MCF 10A (cell line): Measurements from ENCODE around the gene PTPRU. TPM values are rescaled to one million over a fixed set of nuclear protein-coding genes. Genes with fewer than 3 reads are reported as not detected.
"Not testable (repeated sequence)": the region's sequence is repeated elsewhere in the genome, so short reads cannot be mapped to it uniquely, and the experiment has no call there.

Experiments
- BruUV-seq: library from RNA; stranded (reverse); fragments of 400-500 nt; replicated peaks from 2 replicates; lab custom pipeline; 2021; lab: Mats Ljungman, UMichigan
- CTCF ChIA-PET: fragments of 300-600 bp; sonication (Branson Sonifier 250); formaldehyde crosslinking; extraction: SDS; loops from one replicate; lab custom pipeline; 2021; ENCODE audit warnings: antibody characterized with exemption, inconsistent platforms; lab: Yijun Ruan, JAX
- POLR2A ChIA-PET: fragments of 300-600, 350-650 bp; sonication (Branson Sonifier 250); formaldehyde crosslinking; extraction: SDS; loops from one replicate; lab custom pipeline; 2020; ENCODE audit warnings: antibody characterized with exemption, inconsistent platforms; lab: Yijun Ruan, JAX
- DNase-seq: peaks from one replicate; pipeline ENCODE4 v3.0.0-alpha.2; 2018; ENCODE audit not compliant: unreplicated experiment
- H3K27ac Mint-ChIP-seq: one replicate; pipeline ENCODE4 v1.8.0; 2022; ENCODE audit warnings: mild to moderate bottlenecking, low read depth, mixed read lengths; ENCODE audit not compliant: unreplicated experiment
- H3K27me3 Mint-ChIP-seq: one replicate; pipeline ENCODE4 v1.8.0; 2022; ENCODE audit warnings: mixed read lengths; ENCODE audit not compliant: insufficient read depth, unreplicated experiment
- H3K36me3 Mint-ChIP-seq: one replicate; pipeline ENCODE4 v1.8.0; 2022; ENCODE audit warnings: mild to moderate bottlenecking, moderate library complexity, mixed read lengths; ENCODE audit not compliant: insufficient read depth, unreplicated experiment
- H3K4me1 Mint-ChIP-seq: one replicate; pipeline ENCODE4 v1.8.0; 2022; ENCODE audit warnings: mixed read lengths; ENCODE audit not compliant: insufficient read depth, unreplicated experiment
- H3K4me3 Mint-ChIP-seq: one replicate; pipeline ENCODE4 v1.8.0; 2022; ENCODE audit warnings: mild to moderate bottlenecking, moderate library complexity, mixed read lengths; ENCODE audit not compliant: unreplicated experiment
- H3K9me3 Mint-ChIP-seq: one replicate; pipeline ENCODE4 v1.8.0; 2022; ENCODE audit warnings: mixed read lengths; ENCODE audit not compliant: unreplicated experiment
- intact Hi-C: fragments of 100-400 bp; cut with micrococcal nuclease; formaldehyde crosslinking; loops from 2 replicates; pipeline ENCODE4 v1.14.1; 2022
- total RNA-seq: library from RNA; stranded (reverse); gene quantifications from 2 replicates; pipeline ENCODE4 v1.2.3, GENCODE V29; 2022
- TF ChIP-seq, protein P1 (sequence below): fragments of 200-600 bp; IDR thresholded peaks from one replicate; pipeline ENCODE4 v1.8.0; 2022; ENCODE audit warnings: antibody characterized with exemption, mild to moderate bottlenecking; ENCODE audit not compliant: unreplicated experiment

The PTPRU gene
- total RNA-seq, 1 experiment from 2014 or later, result 24.1 TPM

- BruUV-seq, result no TSS peak
These were observed 76.4 kb downstream of the PTPRU start for GRCh38 chr1:29312469-29313461.

GRCh38 chr1:29314685-29315084 is 78.4 kb downstream of the PTPRU start:
- ChIA-PET CTCF (interaction anchor here (0.9 kb wide), 1 partner anchor 27 kb away, joined by 3 read pairs; no protein-coding TSS in a partner anchor), POLR2A (interaction anchor here (1.6 kb wide), 1 partner anchor 76 kb away, joined by 4 read pairs; no protein-coding TSS in a partner anchor)
- BruUV-seq, H3K4me3 Mint-ChIP-seq, H3K4me1 Mint-ChIP-seq, DNase-seq, H3K27me3 Mint-ChIP-seq, intact Hi-C loops, H3K9me3 Mint-ChIP-seq, H3K27ac Mint-ChIP-seq: not testable (repeated sequence)
- H3K36me3 Mint-ChIP-seq, result peaks cover 32% of the 10 kb centered on the region

More at GRCh38 chr1:29312469-29313461, 76.4 kb downstream of the PTPRU start:
- Mint-ChIP-seq H3K36me3 (peaks cover 23% of the 10 kb centered on the region), H3K4me1 (no peaks in the 10 kb centered on the region), H3K27me3 (no peaks in the 10 kb centered on the region), H3K9me3 (no peaks in the 10 kb centered on the region), H3K27ac (no peak overlapping the region), H3K4me3 (no peak overlapping the region)
- CTCF ChIA-PET, result interaction anchor here (0.8 kb wide), 1 partner anchor 392 kb away, joined by 3 read pairs; no protein-coding TSS in a partner anchor
- POLR2A ChIA-PET, result interaction anchor here (1.6 kb wide), 1 partner anchor 74 kb away, joined by 4 read pairs; no protein-coding TSS in a partner anchor
- intact Hi-C loops, result no loop called here
- TF ChIP-seq, protein P1, sequence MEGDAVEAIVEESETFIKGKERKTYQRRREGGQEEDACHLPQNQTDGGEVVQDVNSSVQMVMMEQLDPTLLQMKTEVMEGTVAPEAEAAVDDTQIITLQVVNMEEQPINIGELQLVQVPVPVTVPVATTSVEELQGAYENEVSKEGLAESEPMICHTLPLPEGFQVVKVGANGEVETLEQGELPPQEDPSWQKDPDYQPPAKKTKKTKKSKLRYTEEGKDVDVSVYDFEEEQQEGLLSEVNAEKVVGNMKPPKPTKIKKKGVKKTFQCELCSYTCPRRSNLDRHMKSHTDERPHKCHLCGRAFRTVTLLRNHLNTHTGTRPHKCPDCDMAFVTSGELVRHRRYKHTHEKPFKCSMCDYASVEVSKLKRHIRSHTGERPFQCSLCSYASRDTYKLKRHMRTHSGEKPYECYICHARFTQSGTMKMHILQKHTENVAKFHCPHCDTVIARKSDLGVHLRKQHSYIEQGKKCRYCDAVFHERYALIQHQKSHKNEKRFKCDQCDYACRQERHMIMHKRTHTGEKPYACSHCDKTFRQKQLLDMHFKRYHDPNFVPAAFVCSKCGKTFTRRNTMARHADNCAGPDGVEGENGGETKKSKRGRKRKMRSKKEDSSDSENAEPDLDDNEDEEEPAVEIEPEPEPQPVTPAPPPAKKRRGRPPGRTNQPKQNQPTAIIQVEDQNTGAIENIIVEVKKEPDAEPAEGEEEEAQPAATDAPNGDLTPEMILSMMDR, result no peak
- no peak for DNase-seq

- ChIA-PET CTCF (interaction anchor here (0.9 kb wide), 1 partner anchor 26 kb away, joined by 3 read pairs; no protein-coding TSS in a partner anchor), POLR2A (no interaction called here)
- no peaks in the 10 kb centered on the region for H3K27me3 Mint-ChIP-seq
- no peak for DNase-seq
- intact Hi-C loops, result no loop called here
- no peaks in the 10 kb centered on the region for H3K9me3 Mint-ChIP-seq
- peaks cover 37% of the 10 kb centered on the region for H3K36me3 Mint-ChIP-seq
- no peaks in the 10 kb centered on the region for H3K4me1 Mint-ChIP-seq
- no peak overlapping the region for H3K4me3 Mint-ChIP-seq
- TF ChIP-seq, protein P1, result no peak
- no peak overlapping the region for H3K27ac Mint-ChIP-seq
- no TSS peak for BruUV-seq
These were observed 78.9 kb downstream of the PTPRU start for GRCh38 chr1:29315262-29315661.

DNA sequence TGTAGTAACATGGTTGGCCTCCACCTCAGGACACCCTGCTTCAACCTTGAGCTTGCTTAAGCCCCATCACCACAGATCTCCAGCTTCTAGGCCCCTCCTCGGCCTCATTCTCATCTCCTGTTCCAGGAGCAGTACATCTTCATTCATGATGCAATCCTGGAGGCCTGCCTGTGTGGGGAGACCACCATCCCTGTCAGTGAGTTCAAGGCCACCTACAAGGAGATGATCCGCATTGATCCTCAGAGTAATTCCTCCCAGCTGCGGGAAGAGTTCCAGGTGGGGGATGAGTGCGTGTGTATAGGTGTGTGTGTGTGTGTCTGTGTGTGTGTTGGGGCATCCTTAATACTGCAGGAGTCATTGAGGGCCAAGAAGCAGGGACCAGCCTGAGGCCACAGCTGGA is 79.6 kb downstream of the PTPRU start:
- intact Hi-C loops, result no loop called here
- ChIA-PET CTCF (interaction anchor here (0.7 kb wide), 1 partner anchor 1382 kb away, joined by 3 read pairs; no protein-coding TSS in a partner anchor), POLR2A (no interaction called here)
- H3K9me3 Mint-ChIP-seq, result no peaks in the 10 kb centered on the region
- H3K36me3 Mint-ChIP-seq, result peaks cover 41% of the 10 kb centered on the region
- BruUV-seq, result no TSS peak
- no peak for DNase-seq
- H3K4me3 Mint-ChIP-seq, result no peak overlapping the region
- TF ChIP-seq, protein P1, result no peak
- no peak overlapping the region for H3K27ac Mint-ChIP-seq
- H3K27me3 Mint-ChIP-seq, result no peaks in the 10 kb centered on the region
- no peaks in the 10 kb centered on the region for H3K4me1 Mint-ChIP-seq
